Keratinocyte (primary cell): ENCODE data around the gene RITA1. TPM values are rescaled to one million over a fixed set of nuclear protein-coding genes. Genes with fewer than 3 reads are reported as not detected.

Experiments used
- DNase-seq: peaks from one replicate; pipeline ENCODE4 v3.0.0-alpha.2; 2011; ENCODE audit warnings: low read depth, missing footprints, low spot score
- FAIRE-seq: peaks from 2 replicates; lab custom pipeline; 2011; peaks lifted over from hg19 to GRCh38; lab: Jason Lieb, UNC
- H2AFZ ChIP-seq: 2 replicates; pipeline ENCODE4 v1.6.0; 2012; ENCODE audit warnings: low read length, control low read depth, inconsistent platforms; ENCODE audit not compliant: control insufficient read depth
- H3K27ac ChIP-seq: 2 replicates; pipeline ENCODE4 v1.5.1; 2011; ENCODE audit warnings: low read length; ENCODE audit not compliant: control insufficient read depth, insufficient read depth
- H3K27me3 ChIP-seq: 3 replicates; pipeline ENCODE4 v1.6.0; 2011; ENCODE audit warnings: low read length; ENCODE audit not compliant: control insufficient read depth, insufficient read depth; ENCODE audit errors: extremely low read depth
- H3K36me3 ChIP-seq, 2 experiments: 2 replicates in 1 of 2; 3 replicates in 1 of 2; pipeline ENCODE4 v1.5.1; 2011; ENCODE audit warnings: low read length in 2 of 2, mild to moderate bottlenecking in 1 of 2; ENCODE audit not compliant: control insufficient read depth in 2 of 2, insufficient read depth in 2 of 2; ENCODE audit errors: extremely low read depth in 1 of 2
- H3K4me1 ChIP-seq: 3 replicates; pipeline ENCODE4 v1.5.1; 2011; ENCODE audit warnings: low read length; ENCODE audit not compliant: control insufficient read depth, insufficient read depth; ENCODE audit errors: extremely low read depth
- H3K4me2 ChIP-seq: 3 replicates; pipeline ENCODE4 v1.6.0; 2011; ENCODE audit warnings: low read depth, low read length; ENCODE audit not compliant: control insufficient read depth, insufficient read depth; ENCODE audit errors: extremely low read depth
- H3K4me3 ChIP-seq, 3 experiments: fragments of 200-600 bp in 1 of 3; sonication (generic) in 1 of 3; 2 replicates in 2 of 3; 3 replicates in 1 of 3; pipeline ENCODE4 v1.5.1; 2011 to 2016; ENCODE audit warnings: low read length in 3 of 3, mild to moderate bottlenecking in 3 of 3, control low read depth in 2 of 3, inconsistent platforms in 1 of 3, low read depth in 1 of 3, mixed read lengths in 1 of 3, mixed run types in 1 of 3, moderate library complexity in 1 of 3; ENCODE audit not compliant: control insufficient read depth in 2 of 3, insufficient read depth in 2 of 3; ENCODE audit errors: extremely low read depth in 1 of 3
- H3K79me2 ChIP-seq: 2 replicates; pipeline ENCODE4 v1.6.0; 2012; ENCODE audit warnings: low read length; ENCODE audit not compliant: control insufficient read depth, insufficient read depth
- H3K9ac ChIP-seq: 3 replicates; pipeline ENCODE4 v1.6.0; 2011; ENCODE audit warnings: low read length; ENCODE audit not compliant: control insufficient read depth, insufficient read depth; ENCODE audit errors: extremely low read depth
- H3K9me1 ChIP-seq: 3 replicates; pipeline ENCODE4 v1.6.0; 2011; ENCODE audit warnings: low read length; ENCODE audit not compliant: control insufficient read depth, insufficient read depth; ENCODE audit errors: extremely low read depth
- H3K9me3 ChIP-seq: 2 replicates; pipeline ENCODE4 v1.5.1; 2012; ENCODE audit warnings: low read depth, low read length; ENCODE audit not compliant: control insufficient read depth
- H4K20me1 ChIP-seq: 3 replicates; pipeline ENCODE4 v1.6.0; 2011; ENCODE audit warnings: low read length; ENCODE audit not compliant: control insufficient read depth, insufficient read depth; ENCODE audit errors: extremely low read depth
- EZH2 ChIP-seq: IDR thresholded peaks from one replicate; pipeline ENCODE4 v1.6.1; 2012; ENCODE audit warnings: inconsistent platforms, mild to moderate bottlenecking, low read length, moderate library complexity
- dilution Hi-C: fragments of 300-500 bp; cut with MboI; formaldehyde crosslinking; loops from one replicate; pipeline ENCODE4 v1.7.0; 2020; ENCODE audit warnings: low sequenced_read_pairs; ENCODE audit not compliant: extremely low pct_ligation_motif_present
- polyA plus RNA-seq, 5 experiments: library from polyadenylated mRNA; depleted of rRNA in 3 of 5; stranded (reverse) in 3 of 5; stranded (forward) in 1 of 5; unstranded in 1 of 5; fragments of >200 nt; gene quantifications; 1 replicate in 1 of 5; 2 replicates in 3 of 5; 3 replicates in 1 of 5; pipeline versions ENCODE4 v1.2.1 to v1.2.3, GENCODE V29; 2011 to 2012; ENCODE audit warnings: missing spikeins in 2 of 5, low read depth in 1 of 5, low replicate concordance in 1 of 5
- TF ChIP-seq, protein P1 (sequence below), 3 experiments: IDR thresholded peaks in 1 of 3; conservative IDR thresholded peaks in 1 of 3; optimal IDR thresholded peaks in 1 of 3; 2 replicates in 2 of 3; 3 replicates in 1 of 3; pipeline versions ENCODE3 to v1.5.1; 2011; ENCODE audit warnings: low read length in 3 of 3, mild to moderate bottlenecking in 3 of 3, moderate library complexity in 2 of 3, control low read depth in 1 of 3, inconsistent platforms in 1 of 3; ENCODE audit not compliant: insufficient read depth in 2 of 3; ENCODE audit errors: extremely low read depth in 1 of 3

Gene RITA1
- polyA plus RNA-seq, 1 donor (not counting 4 experiments of a cell fraction or from before 2014, with no cell fraction given): 11.8 TPM

DNA sequence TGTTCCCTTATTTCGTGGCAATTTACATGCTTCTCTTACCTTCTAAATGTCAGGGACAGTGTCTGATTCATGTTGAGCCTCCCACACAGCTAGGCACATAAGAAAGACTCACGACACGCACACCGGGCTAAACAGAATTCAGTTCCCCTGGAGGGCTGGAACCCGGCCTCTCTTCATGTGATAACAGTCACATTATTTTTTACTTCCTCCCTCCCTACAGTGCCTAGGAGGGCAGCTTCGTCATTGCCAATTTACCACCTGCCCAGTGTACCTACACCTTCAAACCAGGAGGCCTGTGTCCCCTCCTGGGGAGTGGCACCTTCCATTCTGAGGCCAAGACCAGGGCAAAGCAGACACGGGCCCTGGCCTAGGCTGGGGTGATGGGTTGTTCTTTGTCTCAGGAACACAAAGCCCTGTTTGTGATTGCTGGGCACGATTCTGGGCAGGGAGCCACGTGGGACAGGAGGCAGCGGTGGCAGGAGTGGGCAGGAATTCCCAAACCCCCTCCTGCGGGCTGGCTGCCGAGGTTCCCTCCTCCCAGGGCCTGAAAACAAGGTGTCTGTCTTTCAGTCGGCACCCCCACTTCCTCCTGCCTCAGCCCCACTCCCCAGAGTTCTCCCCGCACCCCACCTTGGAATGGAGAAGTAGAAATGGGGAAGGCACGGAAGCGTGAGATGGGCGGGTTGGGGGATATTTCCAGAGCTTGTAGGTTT is 43.2 kb upstream of the RITA1 start:
- Histone ChIP-seq H3K27me3 (no peaks in the 10 kb centered on the region), H3K79me2 (no peaks in the 10 kb centered on the region), H2AFZ (no peak overlapping the region), H3K9ac (no peak overlapping the region), H3K4me2 (no peak overlapping the region), H3K9me1 (no peaks in the 10 kb centered on the region), H3K36me3 (no peaks in the 10 kb centered on the region), H3K4me3 (no peak overlapping the region), H3K27ac (no peak overlapping the region), H3K9me3 (no peaks in the 10 kb centered on the region), H4K20me1 (no peaks in the 10 kb centered on the region), H3K4me1 (no peaks in the 10 kb centered on the region)
- dilution Hi-C loops: no loop called here
- FAIRE-seq (no peak), DNase-seq (no peak)
- no peak for TF ChIP-seq EZH2

DNA sequence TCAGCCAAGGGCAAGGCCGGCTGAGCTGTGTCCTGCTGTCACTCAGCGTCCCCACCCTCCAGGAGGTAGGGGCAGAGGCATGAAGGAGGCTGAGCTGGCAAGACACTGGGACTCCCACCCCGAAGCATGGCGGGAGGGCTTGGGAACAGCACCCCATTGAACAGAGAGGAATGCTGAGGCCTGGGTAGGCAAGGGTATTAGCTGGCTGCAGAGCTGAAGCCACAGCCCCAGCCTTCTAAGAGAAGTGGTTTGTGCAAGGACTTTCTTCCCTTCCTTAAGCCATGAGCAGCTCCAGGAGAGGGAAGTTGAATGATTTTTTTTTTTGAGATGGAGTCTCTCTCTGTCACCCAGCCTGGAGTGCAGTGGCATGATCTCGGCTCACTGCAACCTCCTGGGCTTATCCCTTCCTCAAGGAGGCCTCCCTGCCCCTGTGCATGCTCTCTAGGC is 42.6 kb upstream of the RITA1 start:
- Histone ChIP-seq H3K27ac (no peak overlapping the region), H3K4me1 (no peaks in the 10 kb centered on the region), H3K36me3 (no peaks in the 10 kb centered on the region), H3K9me1 (no peaks in the 10 kb centered on the region), H3K27me3 (no peaks in the 10 kb centered on the region), H2AFZ (no peak overlapping the region), H3K4me2 (no peak overlapping the region), H3K9me3 (no peaks in the 10 kb centered on the region), H3K79me2 (no peaks in the 10 kb centered on the region), H3K9ac (no peak overlapping the region), H4K20me1 (no peaks in the 10 kb centered on the region), H3K4me3 (no peak overlapping the region)
- TF ChIP-seq, protein P1, sequence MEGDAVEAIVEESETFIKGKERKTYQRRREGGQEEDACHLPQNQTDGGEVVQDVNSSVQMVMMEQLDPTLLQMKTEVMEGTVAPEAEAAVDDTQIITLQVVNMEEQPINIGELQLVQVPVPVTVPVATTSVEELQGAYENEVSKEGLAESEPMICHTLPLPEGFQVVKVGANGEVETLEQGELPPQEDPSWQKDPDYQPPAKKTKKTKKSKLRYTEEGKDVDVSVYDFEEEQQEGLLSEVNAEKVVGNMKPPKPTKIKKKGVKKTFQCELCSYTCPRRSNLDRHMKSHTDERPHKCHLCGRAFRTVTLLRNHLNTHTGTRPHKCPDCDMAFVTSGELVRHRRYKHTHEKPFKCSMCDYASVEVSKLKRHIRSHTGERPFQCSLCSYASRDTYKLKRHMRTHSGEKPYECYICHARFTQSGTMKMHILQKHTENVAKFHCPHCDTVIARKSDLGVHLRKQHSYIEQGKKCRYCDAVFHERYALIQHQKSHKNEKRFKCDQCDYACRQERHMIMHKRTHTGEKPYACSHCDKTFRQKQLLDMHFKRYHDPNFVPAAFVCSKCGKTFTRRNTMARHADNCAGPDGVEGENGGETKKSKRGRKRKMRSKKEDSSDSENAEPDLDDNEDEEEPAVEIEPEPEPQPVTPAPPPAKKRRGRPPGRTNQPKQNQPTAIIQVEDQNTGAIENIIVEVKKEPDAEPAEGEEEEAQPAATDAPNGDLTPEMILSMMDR (optimal IDR thresholded peaks at IDR 0.05 in 1 of 3, IDR thresholded peaks at IDR 0.05 in 1 of 3, conservative IDR thresholded peaks at IDR 0.05 in 1 of 3; ENCODE audit: extremely low read depth in 1 of 3, insufficient read depth in 2 of 3, low read length in 3 of 3): no peak
- no peak for TF ChIP-seq EZH2
- no peak for FAIRE-seq
- dilution Hi-C loops: no loop called here
- no peak for DNase-seq
